ENCODE measurements around the gene ANAPC7.
"Not testable (repeated sequence)": the region's sequence is repeated elsewhere in the genome, so short reads cannot be mapped to it uniquely, and the experiment has no call there.

- TF ChIP-seq CTCF (IDR thresholded peaks at IDR 0.05; ENCODE audit: low read length); EZH2 (optimal IDR thresholded peaks at IDR 0.05; ENCODE audit: low read depth, low read length): not testable (repeated sequence)
These were observed 25.2 kb downstream of the ANAPC7 start for GRCh38 chr12:110378131-110378790.
